Loucy (cell line): ENCODE data around the gene ALG14.

Source experiments
- H2AFZ ChIP-seq: fragments of 200-600 bp; sonication (generic); 2 replicates; pipeline ENCODE4 v1.6.0; 2016; ENCODE audit warnings: antibody characterized with exemption, mild to moderate bottlenecking, low read length, moderate library complexity
- H3F3A ChIP-seq: fragments of 200-600 bp; 2 replicates; pipeline ENCODE4 v1.6.0; 2016; ENCODE audit warnings: antibody characterized with exemption, low read depth, mild to moderate bottlenecking
- H3K27me3 ChIP-seq: fragments of 200-600 bp; sonication (generic); 2 replicates; pipeline ENCODE4 v1.6.1; 2014; ENCODE audit warnings: low read length, mild to moderate bottlenecking; ENCODE audit not compliant: insufficient read depth, poor library complexity, severe bottlenecking
- H3K36me3 ChIP-seq: fragments of 200-600 bp; sonication (generic); 2 replicates; pipeline ENCODE4 v1.6.1; 2016; ENCODE audit warnings: low read length; ENCODE audit not compliant: insufficient read depth
- H3K4me1 ChIP-seq: fragments of 200-600 bp; sonication (generic); 2 replicates; pipeline ENCODE4 v1.5.1; 2014; ENCODE audit warnings: low read length, mild to moderate bottlenecking; ENCODE audit not compliant: insufficient read depth, poor library complexity, severe bottlenecking
- H3K4me2 ChIP-seq: fragments of 200-600 bp; sonication (generic); 2 replicates; pipeline ENCODE4 v1.6.0; 2014; ENCODE audit warnings: antibody characterized with exemption, low read length, low read depth, mild to moderate bottlenecking; ENCODE audit not compliant: poor library complexity, severe bottlenecking
- H3K4me3 ChIP-seq: fragments of 200-600 bp; sonication (generic); 2 replicates; pipeline ENCODE4 v1.5.1; 2014; ENCODE audit warnings: low read length, mild to moderate bottlenecking, mixed read lengths; ENCODE audit not compliant: poor library complexity, severe bottlenecking
- H3K79me2 ChIP-seq: fragments of 200-600 bp; sonication (generic); 2 replicates; pipeline ENCODE4 v1.6.1; 2014; ENCODE audit warnings: low read length; ENCODE audit not compliant: insufficient read depth
- H3K9ac ChIP-seq: fragments of 200-600 bp; sonication (generic); 2 replicates; pipeline ENCODE4 v1.6.0; 2014; ENCODE audit warnings: mild to moderate bottlenecking, low read depth, low read length, moderate library complexity; ENCODE audit not compliant: poor library complexity, severe bottlenecking
- H3K9me2 ChIP-seq: fragments of 200-600 bp; sonication (generic); replicated peaks from 2 replicates; pipeline ENCODE4 v1.6.1; 2016; ENCODE audit warnings: low read depth, low read length, mixed read lengths
- H3K9me3 ChIP-seq: fragments of 200-600 bp; sonication (generic); 2 replicates; pipeline ENCODE4 v1.6.1; 2014; ENCODE audit warnings: mild to moderate bottlenecking, antibody characterized with exemption, low read length, low read depth; ENCODE audit not compliant: insufficient read depth
- H4K20me1 ChIP-seq: fragments of 200-600 bp; sonication (generic); 2 replicates; pipeline ENCODE4 v1.6.0; 2014; ENCODE audit warnings: antibody characterized with exemption, low read length, mild to moderate bottlenecking; ENCODE audit not compliant: insufficient read depth, poor library complexity, severe bottlenecking
- CTCF ChIP-seq: fragments of 200-600 bp; sonication (generic); conservative IDR thresholded peaks from 2 replicates; pipeline ENCODE4 v1.5.1; 2014; ENCODE audit warnings: mild to moderate bottlenecking, antibody characterized with exemption, low read length
- EZH2phosphoT487 ChIP-seq: fragments of 200-600 bp; IDR thresholded peaks from 2 replicates; pipeline ENCODE4 v1.6.1; 2018; ENCODE audit warnings: antibody characterized with exemption, mild to moderate bottlenecking, moderate library complexity, borderline replicate concordance

Gene ALG14

DNA sequence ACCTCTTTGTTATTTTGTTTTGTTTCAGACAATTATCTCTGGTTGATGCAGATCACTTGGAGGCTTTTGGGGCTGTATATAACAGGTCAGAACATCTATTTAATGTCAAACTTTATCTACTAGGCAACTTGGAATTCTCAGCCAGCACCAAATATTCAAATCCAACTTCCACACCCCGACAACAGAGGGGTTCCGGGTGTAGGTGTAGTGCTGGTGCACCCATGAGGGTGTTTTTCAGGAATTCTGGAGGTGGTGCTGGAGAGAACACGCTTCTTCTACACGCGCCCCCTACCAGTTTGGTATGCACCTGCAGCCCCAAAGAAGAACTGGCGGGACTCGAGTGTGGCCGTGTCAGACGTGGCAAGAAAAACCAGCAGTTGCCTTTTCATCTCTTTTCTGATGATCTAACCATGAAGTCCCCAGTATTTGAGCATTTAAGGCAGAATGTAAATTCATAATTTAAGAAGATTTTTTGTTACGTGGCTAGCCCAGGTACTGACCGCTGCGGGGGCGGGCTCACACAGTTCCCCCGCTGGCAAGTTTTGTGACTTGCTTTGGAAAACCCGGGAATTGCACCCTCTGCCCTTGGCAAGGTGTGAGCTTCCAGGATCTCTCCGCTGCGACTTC lies 43.9 kb upstream of the ALG14 start:
- no peaks in the 10 kb centered on the region for H3K36me3 ChIP-seq
- no peak for TF ChIP-seq EZH2phosphoT487
- TF ChIP-seq CTCF: peak; percentile 87
- H3K9me3 ChIP-seq: no peaks in the 10 kb centered on the region
- H3K4me2 ChIP-seq: peak overlapping the region; percentile 99
- no peaks in the 10 kb centered on the region for H3K9me2 ChIP-seq
- no peaks in the 10 kb centered on the region for H3K79me2 ChIP-seq
- H3K27me3 ChIP-seq: peaks cover 45% of the 10 kb centered on the region
- H3K4me3 ChIP-seq: peak overlapping the region; percentile 87
- H2AFZ ChIP-seq: peak overlapping the region; percentile 97
- no peaks in the 10 kb centered on the region for H3F3A ChIP-seq
- peaks cover 4% of the 10 kb centered on the region for H3K4me1 ChIP-seq
- H3K9ac ChIP-seq: peak overlapping the region; percentile 58
- H4K20me1 ChIP-seq: no peaks in the 10 kb centered on the region

- Histone ChIP-seq H3K9ac (no peak overlapping the region), H3K4me3 (no peak overlapping the region), H3K9me3 (no peaks in the 10 kb centered on the region), H3K27me3 (peaks cover 39% of the 10 kb centered on the region), H4K20me1 (no peaks in the 10 kb centered on the region), H3K9me2 (no peaks in the 10 kb centered on the region), H2AFZ (no peak overlapping the region), H3K4me1 (peaks cover 4% of the 10 kb centered on the region), H3F3A (no peaks in the 10 kb centered on the region), H3K79me2 (no peaks in the 10 kb centered on the region), H3K4me2 (no peak overlapping the region), H3K36me3 (no peaks in the 10 kb centered on the region)
- TF ChIP-seq EZH2phosphoT487 (no peak), CTCF (no peak)
These were observed 43.0 kb upstream of the ALG14 start for GRCh38 chr1:95115708-95116137.

GRCh38 chr1:95113684-95114083 lies 40.9 kb upstream of the ALG14 start:
- H3K4me1 ChIP-seq: peaks cover 4% of the 10 kb centered on the region
- H4K20me1 ChIP-seq: no peaks in the 10 kb centered on the region
- H3K9me3 ChIP-seq: no peaks in the 10 kb centered on the region
- H3K9me2 ChIP-seq: no peaks in the 10 kb centered on the region
- H3K4me3 ChIP-seq: no peak overlapping the region
- peaks cover 19% of the 10 kb centered on the region for H3K27me3 ChIP-seq
- H3K36me3 ChIP-seq: no peaks in the 10 kb centered on the region
- no peak overlapping the region for H2AFZ ChIP-seq
- H3K9ac ChIP-seq: no peak overlapping the region
- no peaks in the 10 kb centered on the region for H3F3A ChIP-seq
- no peak overlapping the region for H3K4me2 ChIP-seq
- no peak for TF ChIP-seq CTCF
- no peak for TF ChIP-seq EZH2phosphoT487
- no peaks in the 10 kb centered on the region for H3K79me2 ChIP-seq
